ENCODE measurements around the gene C17orf114.

The C17orf114 gene

GRCh38 chr17:4802228-4802627, at the start of gene C17orf114:
C17orf114 (minus strand) TSS chr17:4802328.
- Histone ChIP-seq H3K79me2 (no peaks in the 10 kb centered on the region), H3K9ac (no peak within 1 kb of the TSS), H3K36me3 (ENCODE audit: control insufficient read depth, insufficient read depth, low read length) (no peaks in the 10 kb centered on the region), H3K4me1 (no peaks in the 10 kb centered on the region), H3K4me2 (ENCODE audit: low read length) (no peak within 1 kb of the TSS), H3K4me3 (ENCODE audit: low read depth, low read length) (no peak within 1 kb of the TSS), H2AFZ (no peak within 1 kb of the TSS), H3K27ac (no peak within 1 kb of the TSS), H3K27me3 (ENCODE audit: control insufficient read depth, insufficient read depth, low read length) (no peaks in the 10 kb centered on the region), H3K9me3 (ENCODE audit: control insufficient read depth, low read length) (no peaks in the 10 kb centered on the region)
- TF ChIP-seq CTCF (IDR thresholded peaks at IDR 0.05) = no peak

- peaks cover 10% of the 10 kb centered on the region for H3K4me1 ChIP-seq
- no peak overlapping the region for H3K27ac ChIP-seq
- H3K27me3 ChIP-seq (ENCODE audit: control insufficient read depth, insufficient read depth, low read length) = no peaks in the 10 kb centered on the region
- no peak overlapping the region for H3K9ac ChIP-seq
- H3K4me3 ChIP-seq (ENCODE audit: low read depth, low read length) = no peak overlapping the region
- H3K79me2 ChIP-seq = peaks cover 36% of the 10 kb centered on the region
- no peaks in the 10 kb centered on the region for H3K36me3 ChIP-seq (ENCODE audit: control insufficient read depth, insufficient read depth, low read length)
- no peak for TF ChIP-seq CTCF (IDR thresholded peaks at IDR 0.05)
- no peaks in the 10 kb centered on the region for H3K9me3 ChIP-seq (ENCODE audit: control insufficient read depth, low read length)
- H2AFZ ChIP-seq = no peak overlapping the region
- peak overlapping the region; percentile 41 for H3K4me2 ChIP-seq (ENCODE audit: low read length)
These were observed 49.0 kb upstream of the C17orf114 start for GRCh38 chr17:4851084-4851483.

GRCh38 chr17:4850246-4850645, 48.1 kb upstream of the C17orf114 start:
- H2AFZ ChIP-seq = no peak overlapping the region
- peak overlapping the region; percentile 41 for H3K4me2 ChIP-seq (ENCODE audit: low read length)
- H3K9me3 ChIP-seq (ENCODE audit: control insufficient read depth, low read length) = no peaks in the 10 kb centered on the region
- no peak for TF ChIP-seq CTCF (IDR thresholded peaks at IDR 0.05)
- peaks cover 43% of the 10 kb centered on the region for H3K79me2 ChIP-seq
- H3K27ac ChIP-seq = no peak overlapping the region
- no peaks in the 10 kb centered on the region for H3K27me3 ChIP-seq (ENCODE audit: control insufficient read depth, insufficient read depth, low read length)
- no peak overlapping the region for H3K9ac ChIP-seq
- peaks cover 12% of the 10 kb centered on the region for H3K4me1 ChIP-seq
- no peaks in the 10 kb centered on the region for H3K36me3 ChIP-seq (ENCODE audit: control insufficient read depth, insufficient read depth, low read length)
- no peak overlapping the region for H3K4me3 ChIP-seq (ENCODE audit: low read depth, low read length)

GRCh38 chr17:4849011-4849536, 46.9 kb upstream of the C17orf114 start:
- Histone ChIP-seq H3K9ac (no peak overlapping the region), H3K4me2 (ENCODE audit: low read length) (no peak overlapping the region), H3K27ac (no peak overlapping the region), H3K9me3 (ENCODE audit: control insufficient read depth, low read length) (no peaks in the 10 kb centered on the region), H3K27me3 (ENCODE audit: control insufficient read depth, insufficient read depth, low read length) (no peaks in the 10 kb centered on the region), H3K4me1 (peaks cover 12% of the 10 kb centered on the region), H3K79me2 (peaks cover 44% of the 10 kb centered on the region), H3K36me3 (ENCODE audit: control insufficient read depth, insufficient read depth, low read length) (no peaks in the 10 kb centered on the region), H3K4me3 (ENCODE audit: low read depth, low read length) (no peak overlapping the region), H2AFZ (no peak overlapping the region)
- TF ChIP-seq CTCF (IDR thresholded peaks at IDR 0.05) = no peak

- no peak for TF ChIP-seq CTCF (IDR thresholded peaks at IDR 0.05)
- H3K9ac ChIP-seq = no peak overlapping the region
- H3K4me2 ChIP-seq (ENCODE audit: low read length) = no peak overlapping the region
- H3K4me3 ChIP-seq (ENCODE audit: low read depth, low read length) = no peak overlapping the region
- H3K27me3 ChIP-seq (ENCODE audit: control insufficient read depth, insufficient read depth, low read length) = no peaks in the 10 kb centered on the region
- H3K27ac ChIP-seq = no peak overlapping the region
- no peaks in the 10 kb centered on the region for H3K9me3 ChIP-seq (ENCODE audit: control insufficient read depth, low read length)
- peaks cover 51% of the 10 kb centered on the region for H3K79me2 ChIP-seq
- peaks cover 9% of the 10 kb centered on the region for H3K4me1 ChIP-seq
- no peak overlapping the region for H2AFZ ChIP-seq
- H3K36me3 ChIP-seq (ENCODE audit: control insufficient read depth, insufficient read depth, low read length) = no peaks in the 10 kb centered on the region
These were observed 44.7 kb upstream of the C17orf114 start for GRCh38 chr17:4846635-4847390.
